HG03521 (cell line): Measurements from ENCODE around the gene ISG20.

ENCODE experiments used
- ATAC-seq: cut with Tn5 transposase; IDR thresholded peaks from one replicate; pipeline ENCODE4 v1.9.1; 2021; ENCODE audit warnings: mild to moderate bottlenecking, moderate library complexity; ENCODE audit not compliant: unreplicated experiment

ISG20 gene

DNA sequence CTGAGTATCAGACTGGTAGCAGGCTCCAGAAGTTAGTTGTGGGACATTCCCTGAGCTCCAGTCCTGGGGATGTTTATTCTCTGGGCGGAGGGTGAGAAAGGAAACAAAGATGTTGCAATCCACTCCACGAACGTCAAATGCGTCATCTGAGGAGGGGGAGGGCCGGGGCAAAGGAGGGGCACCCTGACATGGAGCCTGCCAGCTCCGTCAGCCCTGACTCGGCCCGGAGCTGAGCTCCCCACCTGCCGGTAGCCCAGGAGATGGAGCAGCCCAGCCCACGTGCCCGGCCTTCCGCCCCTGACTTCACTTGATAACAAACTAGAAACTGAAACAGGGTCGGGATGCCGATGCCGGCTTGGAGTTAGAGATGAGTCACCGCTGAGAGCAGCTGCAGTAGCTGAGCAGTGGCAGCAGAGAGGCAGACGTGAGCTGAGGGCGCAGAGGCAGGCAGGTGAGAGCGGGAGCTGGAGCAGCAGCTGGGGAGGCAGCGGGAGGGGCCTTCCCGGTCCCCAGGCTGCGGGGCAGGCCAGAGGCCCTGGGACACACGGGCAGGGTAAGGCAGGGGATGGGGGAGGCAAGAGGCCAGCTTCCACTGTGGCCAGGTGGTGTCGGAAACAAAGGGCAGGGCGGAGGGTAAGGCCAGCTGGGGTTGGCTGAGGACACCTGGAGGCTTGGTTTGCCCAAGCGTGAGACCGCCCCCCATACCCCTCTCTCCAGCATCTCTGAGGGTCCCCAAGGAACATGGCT lies at the start of gene ISG20:
Gene ISG20, plus strand, starts transcription at position 391 of the 747 bp plus-strand sequence. Its CDS starts 351 bp downstream, at position 742.
- peak; percentile 72 for ATAC-seq

DNA sequence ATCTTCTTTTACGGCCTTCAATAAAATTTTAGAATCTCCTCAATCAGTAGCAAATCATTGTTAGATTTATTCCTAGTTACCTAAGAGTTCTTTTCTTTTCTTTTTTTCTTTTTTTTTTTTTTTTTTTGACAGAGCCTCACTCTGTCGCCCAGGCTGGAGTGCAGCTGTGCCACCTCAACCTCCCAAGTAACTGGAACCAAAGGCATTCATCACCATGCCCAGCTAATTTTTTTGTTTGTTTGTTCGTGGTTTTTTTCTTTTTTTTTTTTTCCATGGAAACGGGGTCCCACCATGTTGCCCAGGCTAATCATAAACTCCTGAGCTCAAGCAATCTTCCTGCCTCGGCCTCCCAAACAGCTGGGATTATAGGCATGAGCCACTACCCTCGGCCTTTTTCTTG lies 48.1 kb upstream of the ISG20 start:
- no peak for ATAC-seq

DNA sequence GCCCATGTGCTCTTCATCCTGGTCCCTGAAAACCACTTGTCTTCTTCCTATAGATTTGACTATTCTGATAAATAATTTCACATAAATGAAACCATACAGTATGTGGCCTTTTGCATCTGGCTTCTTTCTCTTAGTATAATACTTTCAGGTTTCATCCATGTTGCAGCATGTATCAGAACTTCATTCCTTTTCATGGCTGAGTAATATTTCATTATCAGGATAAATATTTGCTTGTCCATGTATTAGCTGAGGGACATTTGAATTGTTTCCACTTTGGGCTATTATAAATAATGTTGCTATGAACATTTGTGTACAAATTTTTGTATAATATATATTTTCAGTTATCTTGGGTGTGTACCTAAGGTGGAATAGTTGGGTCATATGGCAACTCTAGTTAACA lies 47.4 kb upstream of the ISG20 start:
- ATAC-seq: no peak

DNA sequence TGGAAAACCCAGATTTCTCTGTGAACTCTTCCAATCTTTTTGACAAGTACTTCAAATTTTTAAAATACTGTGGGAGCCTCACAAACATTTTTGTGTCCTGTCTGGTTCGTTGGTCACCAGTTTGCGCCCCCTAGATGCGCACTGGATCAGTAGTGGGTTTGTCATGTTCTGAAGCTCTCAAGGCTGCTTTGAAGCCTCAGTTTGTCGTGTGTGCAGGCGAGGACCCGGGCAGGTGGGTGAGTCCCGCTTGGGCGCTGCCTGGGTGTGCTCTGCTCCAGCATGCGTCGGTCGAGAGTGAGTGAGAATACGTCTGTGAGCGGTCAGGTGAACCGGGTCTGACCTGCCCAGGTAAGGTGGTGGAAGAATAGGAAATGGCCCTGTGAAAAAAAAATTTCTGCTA lies 34.9 kb upstream of the ISG20 start:
- no peak for ATAC-seq

DNA sequence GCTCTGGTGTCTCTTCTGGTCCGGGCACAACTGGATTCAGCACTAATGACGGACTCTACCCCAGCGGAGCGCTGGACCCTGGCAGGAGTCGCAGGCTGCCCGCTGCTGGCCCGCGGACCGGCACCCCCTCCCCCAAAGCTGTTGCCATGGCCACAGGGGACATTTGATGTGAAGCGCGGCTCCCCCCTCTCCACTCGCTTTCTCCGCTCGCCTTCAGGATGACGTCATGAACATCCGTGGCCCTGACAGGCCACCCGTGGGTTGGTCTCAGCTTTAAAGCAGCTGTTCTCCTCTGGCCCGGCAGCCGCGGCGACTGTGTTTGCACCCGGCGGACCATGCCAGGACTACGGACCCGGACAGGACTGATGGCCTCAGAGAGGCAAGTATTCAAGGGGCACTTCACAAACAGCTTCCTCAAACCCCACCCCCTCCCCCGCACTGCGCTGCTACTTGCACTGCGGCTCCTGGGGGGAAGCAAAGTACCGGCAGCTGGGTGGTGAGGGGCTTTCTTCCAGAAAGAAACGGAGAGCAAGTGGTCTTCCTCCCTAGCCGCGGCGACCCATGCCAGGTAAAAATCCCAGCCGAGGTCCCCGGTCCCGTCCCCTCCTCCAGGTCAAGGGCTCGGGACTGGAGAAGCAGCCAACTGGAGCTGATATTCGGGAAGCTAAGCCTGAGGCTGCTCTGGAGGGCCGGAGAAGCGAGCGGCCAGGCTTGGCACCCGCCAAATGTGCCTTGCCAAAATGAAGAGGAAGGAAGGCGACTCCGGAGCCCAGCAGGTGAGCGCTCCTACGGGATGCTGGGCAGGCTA lies 34.2 kb upstream of the ISG20 start:
- ATAC-seq: no peak

DNA sequence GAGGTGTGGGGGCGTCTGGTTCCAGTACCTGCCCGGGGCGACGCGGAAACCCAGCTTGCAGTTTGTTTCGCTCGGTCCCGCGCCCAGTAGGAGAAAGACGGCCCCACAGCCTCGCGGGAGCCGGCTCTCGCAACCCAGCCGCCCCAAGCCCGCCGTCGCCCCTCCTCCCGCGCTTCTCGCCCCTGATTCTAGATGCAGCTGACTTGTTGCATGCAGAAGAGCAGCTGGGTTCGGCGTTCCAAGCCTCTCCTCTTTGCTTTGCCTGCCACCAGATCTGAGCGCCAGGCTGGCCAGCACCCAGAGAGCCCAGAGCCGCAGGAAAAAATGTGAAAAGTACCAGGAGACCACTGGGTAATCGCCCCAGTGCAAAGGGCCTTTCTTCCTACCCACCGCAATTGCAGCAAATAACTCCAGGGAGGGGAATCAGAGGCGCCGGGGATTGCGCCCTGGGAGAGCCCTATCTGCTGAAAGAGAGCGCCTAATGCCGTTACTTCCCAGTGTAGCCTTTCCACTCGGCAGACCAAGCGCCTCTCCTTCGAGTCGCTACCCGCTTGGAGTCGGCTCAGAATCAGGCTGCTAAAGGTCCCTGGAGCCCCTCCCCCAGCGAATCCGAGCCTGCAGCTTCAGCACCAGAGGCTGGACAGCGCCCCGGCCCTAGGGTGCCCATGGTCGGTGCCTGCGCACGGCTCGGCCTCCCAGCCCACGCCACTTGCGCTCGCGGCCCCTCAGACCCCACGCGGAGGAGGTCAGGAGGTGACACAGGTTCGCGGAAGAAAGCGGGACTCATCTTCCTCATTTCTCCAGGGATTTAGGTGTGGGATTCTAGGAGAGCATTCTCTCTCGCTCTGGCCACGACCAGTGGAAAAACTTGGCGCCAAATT lies 33.4 kb upstream of the ISG20 start:
- ATAC-seq: no peak

DNA sequence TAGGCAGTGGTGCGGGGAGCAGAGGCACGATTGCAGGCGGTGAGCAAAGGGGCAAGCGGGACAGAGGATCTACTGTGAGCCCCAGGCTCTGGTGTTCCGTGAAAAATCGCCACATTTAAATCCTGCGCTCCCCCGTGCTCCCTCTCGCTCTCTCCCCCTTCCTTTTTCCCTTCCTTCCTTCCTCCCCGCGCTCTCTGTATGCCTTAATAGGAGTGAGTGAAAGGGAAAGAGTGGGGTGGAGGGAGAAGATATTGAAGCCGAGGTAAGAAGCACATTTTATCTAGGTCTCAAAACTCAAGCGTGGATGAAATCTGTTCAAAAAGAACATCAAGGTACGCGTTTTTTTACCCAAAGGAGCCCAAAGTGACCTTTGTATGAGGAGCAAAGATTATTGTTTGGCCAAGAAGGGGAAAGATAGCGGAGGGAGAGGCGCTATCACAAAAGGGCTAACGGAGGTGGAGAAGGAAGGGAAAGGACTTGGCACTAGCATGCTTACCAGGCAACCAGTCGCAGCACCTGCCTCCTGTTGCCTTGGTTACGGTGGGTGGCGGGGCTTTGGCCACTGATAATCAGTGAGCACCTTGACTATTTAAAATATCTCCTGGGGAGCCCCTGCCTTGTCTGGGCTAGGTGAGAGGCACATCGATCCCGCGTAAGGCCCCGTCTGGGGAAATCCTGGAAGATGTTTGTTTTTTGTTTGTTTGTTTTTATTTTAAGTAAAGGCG lies 32.6 kb upstream of the ISG20 start:
- no peak for ATAC-seq

DNA sequence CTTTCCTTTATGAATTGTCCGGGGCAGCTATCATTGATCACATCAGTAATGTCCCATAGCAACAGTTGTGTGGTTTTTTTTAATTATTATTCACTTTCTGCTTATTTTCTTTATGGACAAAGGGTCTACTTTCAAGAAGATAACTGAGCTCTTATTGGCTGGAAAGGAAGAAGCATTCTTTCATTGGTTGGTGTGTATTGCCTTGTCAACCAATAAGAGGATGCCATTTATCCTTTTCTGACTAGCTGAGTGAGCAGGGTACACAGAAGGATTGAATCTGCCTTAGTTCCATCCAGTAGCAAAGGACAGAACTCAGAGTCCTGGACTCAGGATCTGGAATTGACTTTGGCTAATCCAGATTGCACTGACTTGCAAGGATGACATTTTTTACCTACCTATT lies 30.9 kb upstream of the ISG20 start:
- ATAC-seq: no peak

DNA sequence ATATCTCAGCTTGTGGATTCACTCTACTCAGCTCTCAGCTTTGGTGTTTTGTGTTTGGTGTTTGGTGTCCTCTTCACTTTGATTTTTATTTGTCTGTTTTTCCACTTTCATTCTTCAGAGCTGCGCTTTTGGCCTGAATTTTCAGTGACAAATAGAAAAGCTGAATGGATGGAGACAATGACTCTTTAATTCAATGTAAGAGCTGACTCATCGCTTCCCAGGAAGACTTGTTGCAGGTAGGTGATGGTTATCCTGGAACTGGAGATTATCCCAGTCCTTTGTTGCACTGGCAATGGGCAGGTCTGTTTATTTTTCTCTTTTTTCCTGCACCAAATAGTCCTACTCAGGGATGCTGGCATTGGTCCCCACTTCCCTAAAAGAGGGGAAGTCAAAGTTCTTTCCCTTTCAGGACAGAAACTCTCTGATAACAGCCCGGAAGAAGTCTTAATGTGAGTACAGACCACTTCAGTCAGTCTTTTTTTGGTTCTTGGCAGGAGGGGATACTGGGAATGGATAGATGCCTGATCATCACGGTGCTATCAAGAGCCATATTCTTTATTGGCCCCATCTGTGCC lies 30.1 kb upstream of the ISG20 start:
- no peak for ATAC-seq

DNA sequence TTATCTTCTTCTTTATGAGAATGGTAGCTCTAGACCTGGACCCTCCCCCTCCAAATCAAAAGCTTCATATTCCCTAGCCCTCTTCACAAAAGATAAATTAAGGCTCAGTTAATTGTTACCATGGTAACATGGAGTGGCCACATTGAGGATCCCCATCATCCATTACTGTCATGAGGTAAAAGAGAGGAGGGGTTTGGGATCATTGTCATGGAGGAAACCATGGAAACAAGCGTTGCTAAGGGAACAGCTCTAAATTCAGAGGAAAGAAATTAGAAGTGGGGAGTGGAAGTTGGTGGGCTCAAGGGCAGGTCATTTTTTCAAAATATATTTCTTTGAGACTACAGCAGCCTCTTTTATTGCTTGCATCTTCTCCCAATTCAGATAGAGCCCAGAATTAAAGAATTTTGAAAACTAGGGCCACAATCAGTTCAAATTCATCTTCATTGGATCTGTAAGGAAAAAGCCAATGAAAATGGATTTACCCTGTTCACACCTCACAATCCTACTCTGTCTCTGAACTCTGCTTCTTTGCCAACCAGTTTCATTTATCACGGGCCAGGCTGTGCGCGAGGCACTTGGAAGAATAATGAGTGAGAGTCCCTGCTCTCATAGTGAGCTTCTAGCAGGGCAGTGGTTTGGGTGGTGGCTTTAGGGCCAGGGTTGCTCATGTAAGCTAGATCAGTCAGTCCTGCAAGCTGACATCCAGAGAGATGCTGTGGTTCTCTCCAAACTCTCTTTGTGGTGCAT lies 29.3 kb upstream of the ISG20 start:
- no peak for ATAC-seq

DNA sequence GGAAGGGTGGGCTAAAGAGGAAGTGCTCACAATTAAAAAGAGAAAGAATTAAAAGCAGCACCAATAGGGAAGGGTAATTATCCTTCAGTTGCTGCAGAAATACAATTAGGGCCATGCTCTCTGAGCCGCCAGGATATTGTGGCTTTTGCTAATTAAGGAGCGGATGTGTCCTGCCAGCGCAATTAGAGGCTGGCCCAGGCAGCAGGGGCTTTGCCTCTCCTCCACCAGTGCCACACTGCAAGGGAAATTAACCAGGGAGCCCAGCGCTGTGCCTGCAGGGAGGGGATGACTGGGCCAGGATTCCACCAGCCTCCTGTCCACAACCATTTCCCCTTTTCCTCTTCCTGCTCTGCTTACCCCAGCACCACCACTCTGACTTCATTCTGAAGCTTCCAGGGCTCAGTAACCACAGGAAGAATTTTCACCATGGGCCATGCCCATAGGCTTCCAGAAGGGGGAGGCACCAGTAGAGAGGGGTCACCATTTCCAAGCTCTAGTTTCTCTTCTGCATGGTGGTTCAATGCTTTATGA lies 28.1 kb upstream of the ISG20 start:
- ATAC-seq: no peak

DNA sequence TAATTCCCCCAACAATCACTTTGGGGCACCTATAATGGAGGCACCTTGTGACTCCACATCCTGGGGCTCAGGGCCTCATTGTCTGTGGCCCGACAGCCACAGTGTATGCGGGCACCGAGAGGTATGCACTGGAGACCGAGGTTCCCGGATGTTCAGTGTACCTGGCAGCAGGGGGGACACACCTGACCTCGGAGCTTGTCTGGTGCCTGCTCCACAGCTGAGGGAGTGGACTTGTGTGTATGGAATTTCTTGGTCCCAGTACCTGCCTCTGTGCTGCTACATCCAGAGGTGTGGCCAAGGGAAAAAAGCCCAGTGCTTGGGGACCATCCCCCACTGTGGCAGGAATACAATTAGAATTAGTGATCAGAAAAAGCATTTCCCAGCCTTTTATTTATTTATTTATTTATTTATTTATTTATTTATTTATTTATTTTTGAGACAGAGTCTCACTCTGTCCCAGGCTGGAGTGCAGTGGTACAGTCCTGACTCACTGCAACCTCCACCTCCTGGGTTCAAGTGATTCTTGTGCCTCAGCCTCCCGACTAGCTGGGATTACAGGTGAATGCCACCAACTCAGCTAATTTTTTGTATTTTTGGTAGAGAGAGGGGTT lies 26.5 kb upstream of the ISG20 start:
- no peak for ATAC-seq

DNA sequence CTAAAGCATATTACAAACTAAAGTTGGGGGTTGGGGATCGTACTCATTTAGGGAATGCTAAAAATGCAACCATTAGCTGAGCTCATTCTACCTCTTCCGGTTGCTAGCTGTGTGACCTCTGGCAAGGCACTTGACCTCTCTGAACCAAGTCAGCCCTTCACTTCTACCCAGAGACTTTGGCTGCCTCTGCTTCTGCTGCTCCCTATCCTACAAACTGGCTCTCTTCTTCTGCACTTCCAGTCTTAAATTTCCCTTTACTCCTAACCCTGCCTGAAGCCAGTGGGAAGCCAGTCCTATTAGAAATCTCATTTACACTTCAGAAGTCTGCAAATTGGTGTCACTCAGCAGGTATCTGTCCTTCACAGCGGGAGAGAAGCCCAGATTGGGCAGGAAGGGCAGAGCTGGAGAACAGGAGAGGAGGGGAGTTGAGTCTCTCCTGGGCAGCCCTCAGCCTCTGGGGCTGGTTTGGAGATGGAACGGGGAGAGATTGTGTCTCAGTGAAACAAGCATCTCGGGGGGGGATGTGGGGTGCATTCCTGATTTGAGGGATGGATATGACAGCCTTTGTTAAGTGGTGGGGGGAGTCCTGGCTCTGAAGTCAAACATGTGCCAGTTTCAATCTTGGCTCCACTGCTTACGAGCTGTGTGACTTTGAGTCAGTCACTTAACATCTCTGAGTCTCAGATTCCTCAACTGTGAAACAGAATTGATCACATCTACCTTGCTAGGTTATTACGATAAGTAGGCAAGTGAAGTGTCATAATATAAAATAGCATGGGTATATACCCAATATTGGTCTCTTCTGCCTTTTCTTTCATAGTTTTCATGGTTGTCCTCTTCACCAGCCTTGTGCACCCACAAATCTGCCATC lies 25.5 kb upstream of the ISG20 start:
- no peak for ATAC-seq

DNA sequence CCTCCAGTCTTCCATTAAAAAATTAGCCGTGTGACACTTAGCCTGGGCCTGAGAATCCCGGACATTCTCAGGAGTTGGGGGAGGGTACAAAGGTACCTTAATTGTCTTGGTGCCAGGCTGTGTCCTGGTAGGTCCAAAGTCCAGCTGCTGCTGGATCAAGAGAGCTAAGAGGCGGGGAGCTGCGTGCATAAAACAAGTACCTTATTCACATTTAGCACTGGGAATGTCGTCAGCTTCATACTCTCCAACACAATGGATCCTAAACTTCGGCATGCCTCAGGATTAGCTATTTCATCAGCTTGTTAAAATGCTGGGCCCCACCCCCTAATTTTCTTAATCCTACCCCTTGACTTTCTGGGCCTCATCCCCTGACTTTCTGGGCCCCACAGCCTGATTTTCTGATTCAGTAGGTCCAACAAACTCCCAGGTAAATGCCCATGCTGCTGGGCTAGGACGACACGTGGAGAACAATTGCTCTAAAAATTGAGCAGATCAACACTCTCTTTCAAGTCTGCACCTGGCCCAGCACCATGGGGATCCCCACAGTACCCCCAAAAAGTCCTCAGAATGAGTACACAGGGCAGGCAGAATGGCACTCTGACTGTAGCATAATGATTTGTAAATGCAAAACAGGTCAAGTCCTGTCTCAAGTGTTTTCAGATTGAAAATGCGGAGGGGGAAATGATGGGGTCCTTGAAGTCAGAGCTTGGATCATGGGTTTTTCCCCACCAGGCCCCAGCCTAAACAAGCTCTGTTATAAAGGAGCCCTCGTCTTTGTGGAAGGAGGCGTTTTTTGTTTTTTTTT lies 23.3 kb upstream of the ISG20 start:
- peak; percentile 50 for ATAC-seq

DNA sequence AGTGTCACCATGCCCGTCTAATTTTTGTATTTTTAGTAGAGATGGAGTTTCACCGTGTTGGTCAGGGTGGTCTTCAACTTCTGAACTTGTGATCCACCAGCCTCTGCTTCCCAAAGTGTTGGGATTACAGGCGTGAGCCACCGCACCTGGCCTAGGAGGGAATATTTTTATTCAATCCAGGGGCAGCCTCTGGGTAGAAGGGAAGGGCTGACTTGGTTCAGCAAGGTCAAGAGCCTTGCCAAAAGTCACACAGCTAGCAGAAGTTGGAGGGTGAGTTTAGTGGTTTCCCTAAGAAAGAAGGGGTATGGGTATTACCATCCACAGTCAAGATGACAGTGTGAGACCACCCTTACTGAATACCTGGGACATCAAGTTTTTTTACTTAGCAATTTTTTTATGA lies 22.6 kb upstream of the ISG20 start:
- ATAC-seq: no peak

DNA sequence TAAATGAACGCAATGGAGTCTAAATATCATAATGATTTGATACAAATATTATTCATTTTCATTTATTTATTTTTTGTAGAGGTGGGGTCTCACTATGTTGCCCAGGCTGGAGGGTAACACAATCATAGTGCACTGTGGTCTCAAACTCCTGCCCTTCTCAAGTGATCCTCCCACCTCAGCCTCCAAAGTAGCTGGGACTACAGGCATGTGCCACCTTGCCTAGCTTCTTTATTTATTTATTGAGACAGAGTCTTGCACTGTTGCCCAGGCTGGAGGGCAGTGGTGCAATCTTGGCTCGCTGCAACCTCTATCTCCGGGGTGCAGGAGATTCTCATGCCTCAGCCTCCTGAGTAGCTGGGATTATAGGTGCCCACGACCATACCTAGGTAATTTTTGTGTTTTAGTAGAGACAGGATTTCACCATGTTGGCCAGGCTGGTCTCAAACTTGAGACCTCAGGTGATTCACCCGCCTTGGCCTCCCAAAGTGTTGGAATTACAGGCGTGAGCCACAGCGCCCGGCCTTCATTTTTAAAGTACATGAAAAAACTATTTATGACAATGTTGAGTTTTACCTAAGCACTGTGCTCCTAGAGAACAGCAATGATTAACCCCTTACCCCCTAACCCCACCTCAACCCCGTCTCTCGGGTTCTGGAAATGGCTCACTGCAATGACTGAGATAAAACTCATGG lies 21.6 kb upstream of the ISG20 start:
- ATAC-seq: no peak

DNA sequence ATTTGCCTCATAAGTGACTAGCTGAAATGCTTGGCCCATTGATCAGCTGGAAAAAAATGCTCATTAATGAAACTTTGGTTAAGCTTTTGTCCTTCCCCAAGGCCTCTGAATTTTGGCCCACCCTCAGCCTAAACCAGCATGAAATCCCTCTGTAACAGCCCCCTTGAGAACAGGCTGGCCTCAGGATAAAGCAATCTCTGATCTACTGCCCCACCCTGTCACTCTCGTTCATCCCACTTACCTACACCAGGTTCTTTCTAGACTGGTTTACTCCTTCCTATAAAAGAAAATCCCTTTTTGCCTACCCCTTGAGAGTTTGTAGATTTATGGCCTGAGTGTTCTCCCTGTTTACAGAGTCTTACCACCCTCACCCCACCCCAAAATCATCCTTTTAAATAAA lies 21.0 kb upstream of the ISG20 start:
- no peak for ATAC-seq
